EL (cell line): ENCODE data around the gene PTPRR.

Experiments
- DNase-seq: peaks from one replicate; pipeline ENCODE4 v3.0.0-alpha.2; 2016

PTPRR gene

GRCh38 chr12:70671698-70672097 lies 248.8 kb downstream of the PTPRR start:
- no peak for DNase-seq

- no peak for DNase-seq
These were observed 249.6 kb downstream of the PTPRR start for GRCh38 chr12:70670948-70671347.

DNA sequence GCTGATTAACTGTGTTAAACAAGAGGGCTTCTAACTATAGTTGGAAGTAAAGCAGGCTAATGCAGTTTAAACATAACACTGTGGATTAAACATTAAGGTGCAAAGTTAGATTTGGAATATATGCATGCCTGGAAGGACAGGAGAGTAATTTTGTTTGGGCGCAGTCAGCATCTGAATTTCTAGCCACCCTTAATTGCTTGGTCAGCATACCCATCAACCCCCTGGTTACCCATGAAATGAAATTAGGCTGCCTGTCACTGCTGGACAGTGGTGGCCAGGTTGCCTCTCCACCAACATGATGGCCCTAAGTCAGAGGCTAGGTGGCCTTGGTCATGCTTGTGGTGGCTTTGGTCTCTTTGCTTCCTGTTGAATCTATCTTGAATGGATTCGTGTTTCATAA lies 253.3 kb downstream of the PTPRR start:
- DNase-seq = no peak

DNA sequence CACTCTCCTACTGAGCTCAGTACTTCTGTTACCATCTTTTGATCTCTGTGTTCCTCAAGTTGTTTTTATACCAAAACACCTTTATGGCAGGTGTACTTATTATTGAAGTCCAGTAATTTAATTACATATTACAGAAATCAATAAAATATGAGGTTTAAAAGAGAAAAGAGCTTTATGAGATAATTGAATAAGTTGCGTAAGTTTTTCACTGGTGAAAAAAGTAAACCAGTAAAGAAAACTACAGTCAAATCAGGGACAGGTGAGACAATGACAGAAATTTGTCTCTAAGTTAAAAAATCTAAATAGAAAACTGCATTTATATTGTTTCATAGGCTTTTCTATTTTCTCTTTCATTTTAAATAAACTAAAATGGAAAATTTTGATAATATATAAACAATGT lies 254.2 kb downstream of the PTPRR start:
- no peak for DNase-seq

DNA sequence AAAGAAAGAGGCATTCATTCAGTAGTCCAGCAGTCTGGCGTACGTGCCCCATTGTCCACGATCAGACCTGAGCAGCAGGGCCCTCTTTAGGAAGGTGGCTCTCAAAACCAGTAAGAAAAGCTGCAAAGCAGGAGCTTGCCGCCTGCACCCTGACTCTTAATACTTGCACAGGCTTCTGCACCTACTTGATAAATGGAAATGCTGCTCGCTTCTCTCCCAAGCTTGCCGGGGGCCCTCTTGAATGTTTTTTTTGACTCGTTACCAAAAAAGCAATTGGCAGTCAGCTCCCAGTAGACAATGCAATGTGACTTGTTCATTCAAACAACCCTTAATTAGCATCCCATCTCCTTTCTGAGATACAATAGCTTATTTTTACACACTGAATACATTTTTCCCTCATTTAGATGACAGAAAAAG lies 256.1 kb downstream of the PTPRR start:
- no peak for DNase-seq

DNA sequence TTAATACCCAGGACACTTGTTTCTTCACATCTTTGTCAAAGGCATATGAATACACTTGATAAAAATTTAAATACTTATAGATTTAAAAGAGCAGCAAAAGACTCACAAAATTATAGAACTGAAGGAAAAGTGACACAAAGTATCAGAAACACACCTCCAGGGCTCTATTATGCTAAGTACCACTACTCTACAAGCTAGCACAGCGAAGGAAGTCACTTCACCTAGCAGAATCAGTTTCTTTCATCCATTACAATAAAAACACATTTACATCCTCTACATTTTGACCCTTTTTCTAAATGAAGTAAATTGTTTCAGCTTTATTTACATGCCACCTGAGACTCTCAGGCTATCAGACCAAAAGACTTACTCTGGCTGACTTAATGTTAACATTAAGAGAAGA lies 256.7 kb downstream of the PTPRR start:
- no peak for DNase-seq

DNA sequence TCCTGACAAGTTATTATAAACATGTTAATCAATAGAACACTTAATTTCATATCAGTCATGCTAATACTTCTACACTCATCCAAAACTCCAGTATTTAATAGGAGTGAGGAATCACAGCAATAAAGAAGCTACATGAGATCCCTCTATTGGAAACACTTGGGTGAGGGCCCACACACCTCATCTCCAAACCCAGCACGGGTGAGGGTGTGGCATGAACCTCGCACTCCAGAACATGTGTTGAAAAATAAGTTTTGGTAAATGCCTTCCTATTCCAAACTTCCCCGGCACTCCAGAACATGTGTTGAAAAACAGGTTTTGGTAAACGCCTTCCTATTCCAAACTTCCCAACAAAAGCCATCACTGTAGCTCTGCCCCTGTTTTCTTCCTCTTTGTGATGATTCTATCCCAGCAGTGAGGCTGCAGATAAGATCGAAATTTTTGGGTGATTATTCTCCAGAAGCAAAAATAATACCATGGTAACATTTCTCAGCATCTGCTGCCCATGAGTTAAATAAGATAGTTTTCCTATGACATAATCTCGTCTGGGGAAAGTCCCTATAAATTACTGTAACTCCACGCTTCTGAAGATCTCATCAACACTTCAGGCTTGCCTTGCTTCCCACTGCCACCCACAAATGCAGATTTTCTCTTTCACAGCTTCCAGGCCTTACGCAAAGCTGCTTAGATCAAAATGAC lies 258.9 kb downstream of the PTPRR start:
- peak; percentile 93 for DNase-seq

GRCh38 chr12:70660620-70661219 lies 259.8 kb downstream of the PTPRR start:
- peak; percentile 84 for DNase-seq

- DNase-seq = no peak
These were observed 260.4 kb downstream of the PTPRR start for GRCh38 chr12:70660002-70660604.

GRCh38 chr12:70659077-70659606 lies 261.4 kb downstream of the PTPRR start:
- no peak for DNase-seq

GRCh38 chr12:70657616-70658286 lies 262.8 kb downstream of the PTPRR start:
- DNase-seq = no peak

DNA sequence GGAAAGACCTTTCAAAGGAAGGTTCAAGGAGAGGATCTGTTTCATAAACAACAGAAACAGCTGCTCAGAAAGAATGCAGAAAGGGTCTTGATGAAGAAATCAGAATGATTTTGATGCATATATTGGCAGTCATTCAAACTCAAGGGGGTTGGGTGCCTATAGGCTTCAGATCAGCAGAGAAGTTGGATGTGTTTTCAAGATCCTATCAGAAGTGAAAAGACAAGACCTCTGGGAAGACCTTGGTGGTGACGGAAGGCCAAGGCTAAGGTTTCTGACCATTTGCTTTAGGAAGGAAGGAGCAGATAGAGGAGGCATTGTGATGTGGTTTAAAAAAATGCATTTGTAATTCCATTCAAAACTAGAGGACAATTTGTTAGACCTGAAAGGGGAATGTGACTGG lies 268.1 kb downstream of the PTPRR start:
- DNase-seq = no peak

DNA sequence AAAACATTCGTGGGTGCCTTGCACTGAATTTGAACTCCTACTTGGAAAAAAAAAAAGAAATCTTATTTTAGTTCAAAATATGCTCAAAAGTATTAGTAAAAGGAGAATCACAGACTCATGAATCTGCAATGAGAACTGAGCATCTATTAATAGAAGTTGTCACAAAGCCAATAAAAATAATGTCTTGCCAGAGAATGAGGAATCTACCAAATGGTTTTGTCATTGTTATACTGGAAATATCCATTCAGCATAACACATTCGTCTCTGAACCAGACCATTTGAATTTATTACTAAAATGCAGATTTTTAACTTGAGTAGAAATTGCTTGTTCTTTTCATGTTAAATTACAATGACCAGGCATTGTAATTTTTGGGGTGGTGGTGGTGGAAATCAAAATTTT lies 271.7 kb downstream of the PTPRR start:
- peak; percentile 63 for DNase-seq

DNA sequence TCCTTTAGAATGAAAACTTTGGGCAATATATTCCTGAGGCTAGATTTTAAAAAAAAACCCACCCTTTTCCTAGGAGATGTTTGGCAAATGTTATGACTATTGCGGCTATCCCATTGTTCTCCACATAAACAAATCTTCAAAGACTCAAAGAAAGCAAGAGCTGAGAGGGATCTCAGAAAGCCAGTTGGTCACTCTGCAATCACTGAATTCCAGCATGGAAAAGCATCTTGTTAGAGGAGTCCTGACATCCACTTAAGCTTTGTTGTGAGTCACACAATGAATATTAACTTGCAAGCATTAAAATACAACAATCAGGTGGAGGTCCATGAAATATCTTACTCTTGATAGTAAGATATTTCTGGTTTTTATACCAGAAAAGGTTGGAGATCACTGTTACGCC lies 272.3 kb downstream of the PTPRR start:
- no peak for DNase-seq

DNA sequence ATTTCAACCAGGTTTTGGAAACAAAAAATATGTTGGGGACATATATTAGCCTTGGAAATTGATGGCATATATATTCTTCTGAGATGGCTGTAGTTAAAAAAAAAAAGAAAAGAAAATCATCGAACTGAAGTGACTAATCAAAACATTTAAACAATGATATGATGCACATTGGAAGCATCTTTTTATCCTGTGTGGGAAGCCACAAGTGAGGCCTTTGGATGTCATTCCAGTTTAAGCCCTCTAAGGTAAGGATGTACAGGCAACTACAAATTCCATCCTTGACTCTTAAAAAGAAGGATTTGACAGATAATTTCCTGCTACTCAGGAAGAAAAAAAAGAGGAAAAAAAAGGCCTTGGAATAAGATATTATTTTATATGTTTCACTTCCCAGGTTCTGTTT lies 273.7 kb downstream of the PTPRR start:
- peak; percentile 82 for DNase-seq

DNA sequence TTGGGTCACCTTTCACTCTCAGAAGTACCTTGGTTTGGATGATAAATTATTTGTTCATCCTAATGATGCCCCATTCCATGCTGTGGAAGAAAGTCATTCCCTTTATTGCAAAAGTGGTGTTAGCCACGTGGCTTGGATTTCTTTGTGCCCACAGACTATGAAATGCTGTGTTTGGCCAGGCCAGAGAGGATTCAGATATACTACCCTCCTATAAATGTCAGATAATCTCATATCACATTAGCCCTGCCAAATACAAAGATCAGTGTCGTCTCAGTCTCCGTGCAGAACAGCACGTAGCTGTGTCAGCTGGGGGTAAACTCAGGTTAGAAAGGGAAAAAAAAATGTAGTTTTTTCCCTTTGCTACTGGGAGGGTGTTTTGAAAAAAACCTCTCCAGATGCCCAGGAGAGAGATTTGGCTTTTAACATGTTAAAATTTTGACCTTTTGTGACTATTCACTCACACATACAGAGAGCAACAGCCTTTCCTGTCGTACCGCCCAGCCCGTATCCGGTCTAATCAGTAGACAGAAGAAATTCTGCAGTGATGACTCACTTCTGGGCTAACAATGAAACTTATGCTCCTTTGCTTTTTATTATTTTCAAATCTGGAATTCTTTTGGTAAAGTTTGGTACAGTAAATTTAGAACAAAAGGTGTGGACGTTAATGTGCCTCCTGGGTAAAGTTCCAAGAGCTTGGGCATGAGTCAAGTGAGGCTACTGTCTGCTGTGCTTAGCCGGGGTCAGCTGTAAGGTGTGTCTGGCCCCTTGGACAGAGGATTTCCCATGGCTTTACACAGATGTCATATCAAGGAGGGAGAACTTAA lies 274.8 kb downstream of the PTPRR start:
- peak; percentile 96 for DNase-seq

DNA sequence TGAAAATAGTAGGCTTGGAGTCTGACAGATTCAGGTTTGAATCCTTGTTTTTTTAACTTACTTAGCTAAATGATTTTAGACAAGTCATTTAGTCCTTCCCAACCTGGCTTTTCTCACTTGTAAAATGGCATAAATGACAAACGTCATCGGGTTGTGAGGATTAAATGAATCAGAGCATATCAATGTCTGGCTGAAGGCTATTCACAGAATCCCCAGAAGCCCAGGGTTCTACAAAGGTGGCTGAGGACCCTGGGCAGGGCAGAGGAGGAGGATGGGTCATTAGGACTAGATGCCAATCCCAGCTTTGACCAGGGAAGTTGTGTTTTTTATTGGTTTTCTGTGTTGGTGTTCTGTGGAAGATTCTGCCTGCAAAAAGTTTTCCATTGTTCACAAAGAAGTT lies 275.7 kb downstream of the PTPRR start:
- DNase-seq = no peak

GRCh38 chr12:70643939-70644338 lies 276.6 kb downstream of the PTPRR start:
- DNase-seq = no peak

GRCh38 chr12:70641691-70642090 lies 278.8 kb downstream of the PTPRR start:
- no peak for DNase-seq

DNA sequence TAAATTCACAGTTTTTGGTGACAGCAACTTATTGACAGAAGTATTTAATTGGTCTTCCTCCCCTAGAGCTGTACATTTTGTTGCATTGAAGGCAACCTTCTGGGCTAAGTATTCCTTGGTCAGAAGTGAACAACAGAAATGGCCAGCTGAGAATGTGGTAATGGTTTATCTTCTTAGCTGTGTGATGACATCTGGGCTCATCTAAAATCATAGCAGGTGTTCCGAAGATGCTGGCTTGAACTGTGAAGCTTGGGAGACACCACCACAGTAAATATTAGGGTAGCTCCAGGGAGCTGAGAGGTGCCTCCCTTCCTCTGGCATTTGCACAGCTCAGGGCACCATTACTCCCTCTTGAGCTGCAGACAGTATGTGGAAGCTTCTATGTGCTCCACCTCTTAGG lies 279.6 kb downstream of the PTPRR start:
- DNase-seq = no peak

- no peak for DNase-seq
These were observed 281.0 kb downstream of the PTPRR start for GRCh38 chr12:70639535-70639934.

GRCh38 chr12:70638639-70639360 lies 281.7 kb downstream of the PTPRR start:
- no peak for DNase-seq
